Measurements from ENCODE around the gene FGD2.

FGD2 gene

GRCh38 chr6:37021356-37022129 is 16.1 kb downstream of the FGD2 start:
- Histone ChIP-seq H3K4me3 (replicated peaks; ENCODE audit: low read depth, low read length) (no peak overlapping the region), H3K36me3 (ENCODE audit: control insufficient read depth, insufficient read depth, low read length) (peaks cover 50% of the 10 kb centered on the region), H3K27me3 (replicated peaks; ENCODE audit: control insufficient read depth, insufficient read depth, low read length) (no peaks in the 10 kb centered on the region)
- TF ChIP-seq CTCF (IDR thresholded peaks at IDR 0.05; ENCODE audit: insufficient read depth, low read length, poor library complexity, severe bottlenecking) = no peak
- no peak for DNase-seq (ENCODE audit: extremely low read depth, insufficient read length)

- H3K27me3 ChIP-seq (replicated peaks; ENCODE audit: control insufficient read depth, insufficient read depth, low read length) = no peaks in the 10 kb centered on the region
- TF ChIP-seq CTCF (IDR thresholded peaks at IDR 0.05; ENCODE audit: insufficient read depth, low read length, poor library complexity, severe bottlenecking) = no peak
Measured at GRCh38 chr6:37022135-37022863, 16.8 kb downstream of the FGD2 start.

GRCh38 chr6:37024656-37025337 is 19.3 kb downstream of the FGD2 start:
- DNase-seq (ENCODE audit: extremely low read depth, insufficient read length) = no peak
- no peak overlapping the region for H3K4me3 ChIP-seq (replicated peaks; ENCODE audit: low read depth, low read length)
- no peaks in the 10 kb centered on the region for H3K27me3 ChIP-seq (replicated peaks; ENCODE audit: control insufficient read depth, insufficient read depth, low read length)
- no peak for TF ChIP-seq CTCF (IDR thresholded peaks at IDR 0.05; ENCODE audit: insufficient read depth, low read length, poor library complexity, severe bottlenecking)
- H3K36me3 ChIP-seq (ENCODE audit: control insufficient read depth, insufficient read depth, low read length) = peaks cover 46% of the 10 kb centered on the region

More at GRCh38 chr6:37022135-37022863, 16.8 kb downstream of the FGD2 start:
- H3K36me3 ChIP-seq (ENCODE audit: control insufficient read depth, insufficient read depth, low read length) = peaks cover 52% of the 10 kb centered on the region
- no peak overlapping the region for H3K4me3 ChIP-seq (replicated peaks; ENCODE audit: low read depth, low read length)
- no peak for DNase-seq (ENCODE audit: extremely low read depth, insufficient read length)

- no peak overlapping the region for H3K4me3 ChIP-seq (replicated peaks; ENCODE audit: low read depth, low read length)
- no peak for DNase-seq (ENCODE audit: extremely low read depth, insufficient read length)
- peaks cover 43% of the 10 kb centered on the region for H3K36me3 ChIP-seq (ENCODE audit: control insufficient read depth, insufficient read depth, low read length)
- no peaks in the 10 kb centered on the region for H3K27me3 ChIP-seq (replicated peaks; ENCODE audit: control insufficient read depth, insufficient read depth, low read length)
- no peak for TF ChIP-seq CTCF (IDR thresholded peaks at IDR 0.05; ENCODE audit: insufficient read depth, low read length, poor library complexity, severe bottlenecking)
Measured at GRCh38 chr6:37025621-37026466, 20.4 kb downstream of the FGD2 start.

- Histone ChIP-seq H3K36me3 (ENCODE audit: control insufficient read depth, insufficient read depth, low read length) (peaks cover 37% of the 10 kb centered on the region), H3K4me3 (replicated peaks; ENCODE audit: low read depth, low read length) (no peak overlapping the region), H3K27me3 (replicated peaks; ENCODE audit: control insufficient read depth, insufficient read depth, low read length) (no peaks in the 10 kb centered on the region)
- TF ChIP-seq CTCF (IDR thresholded peaks at IDR 0.05; ENCODE audit: insufficient read depth, low read length, poor library complexity, severe bottlenecking) = no peak
- no peak for DNase-seq (ENCODE audit: extremely low read depth, insufficient read length)
Measured at GRCh38 chr6:37027036-37027720, 21.7 kb downstream of the FGD2 start.

Measured in GM06990 (cell line).